A673 (cell line): ENCODE data around the gene CCDC158. TPM values are rescaled to one million over a fixed set of nuclear protein-coding genes. Genes with fewer than 3 reads are reported as not detected.
"Not testable (repeated sequence)": the region's sequence is repeated elsewhere in the genome, so short reads cannot be mapped to it uniquely, and the experiment has no call there.

Source experiments
- BruUV-seq: library from RNA; stranded (reverse); fragments of 400-500 nt; replicated peaks from 2 replicates; lab custom pipeline; 2021; lab: Mats Ljungman, UMichigan
- CTCF ChIA-PET: fragments of 300-600 bp; sonication (Branson Sonifier 250); formaldehyde crosslinking; loops from one replicate; lab custom pipeline; 2022; ENCODE audit warnings: antibody characterized with exemption; lab: Charles Lee
- POLR2A ChIA-PET: fragments of 300-600 bp; sonication (Branson Sonifier 250); formaldehyde crosslinking; loops from one replicate; lab custom pipeline; 2022; ENCODE audit warnings: antibody characterized with exemption; ENCODE audit not compliant: low non-redundant PET; lab: Charles Lee
- DNase-seq: peaks from one replicate; pipeline ENCODE4 v3.0.0-alpha.2; 2015; ENCODE audit warnings: low spot score
- H3K27ac ChIP-seq: fragments of 200-600 bp; sonication (generic); 2 replicates; pipeline ENCODE4 v1.5.1; 2016; ENCODE audit warnings: mixed run types, low read depth, mild to moderate bottlenecking, mixed read lengths, antibody characterized with exemption, low read length; ENCODE audit not compliant: poor library complexity, severe bottlenecking
- H3K27me3 ChIP-seq: fragments of 200-600 bp; sonication (generic); replicated peaks from 2 replicates; pipeline ENCODE4 v1.6.1; 2017; ENCODE audit warnings: mixed run types, low read depth, mild to moderate bottlenecking, mixed read lengths, antibody characterized with exemption, low read length; ENCODE audit not compliant: insufficient read depth, poor library complexity
- H3K36me3 ChIP-seq: fragments of 200-600 bp; sonication (generic); 2 replicates; pipeline ENCODE4 v1.6.1; 2016; ENCODE audit warnings: mixed run types, mild to moderate bottlenecking, mixed read lengths, antibody characterized with exemption, low read length; ENCODE audit not compliant: insufficient read depth, poor library complexity, severe bottlenecking
- H3K4me1 ChIP-seq: fragments of 200-600 bp; sonication (generic); 2 replicates; pipeline ENCODE4 v1.6.1; 2017; ENCODE audit warnings: mixed run types, mild to moderate bottlenecking, mixed read lengths, antibody characterized with exemption, low read length; ENCODE audit not compliant: insufficient read depth, poor library complexity, severe bottlenecking
- H3K4me3 ChIP-seq: fragments of 200-600 bp; sonication (generic); 2 replicates; pipeline ENCODE4 v1.5.1; 2016; ENCODE audit warnings: low read depth, mixed run types, mild to moderate bottlenecking, mixed read lengths, low read length; ENCODE audit not compliant: poor library complexity, severe bottlenecking
- H3K9me3 ChIP-seq: fragments of 200-600 bp; sonication (generic); 2 replicates; pipeline ENCODE4 v1.6.1; 2016; ENCODE audit warnings: mixed run types, low read depth, mild to moderate bottlenecking, mixed read lengths, antibody characterized with exemption, low read length; ENCODE audit not compliant: poor library complexity, severe bottlenecking
- EZH2 ChIP-seq: fragments of 200-600 bp; sonication (generic); IDR thresholded peaks from 2 replicates; pipeline ENCODE4 v1.6.1; 2017; ENCODE audit warnings: borderline replicate concordance, low read depth, mild to moderate bottlenecking, mixed read lengths, antibody characterized with exemption, low read length; ENCODE audit not compliant: poor library complexity, severe bottlenecking
- intact Hi-C: fragments of 100-400 bp; cut with micrococcal nuclease; formaldehyde crosslinking; loops from one replicate; pipeline ENCODE4 v1.10.0; 2022; ENCODE audit not compliant: unreplicated experiment
- total RNA-seq: library from RNA; stranded (reverse); gene quantifications from 2 replicates; pipeline ENCODE4 v1.2.3, GENCODE V29; 2021
- TF ChIP-seq, protein P1 (sequence below): fragments of 300-800, 200-600 bp; sonication (generic); conservative IDR thresholded peaks from 2 replicates; pipeline ENCODE4 v1.5.1; 2017; ENCODE audit warnings: low read depth, mild to moderate bottlenecking, antibody characterized with exemption, low read length, moderate library complexity, mixed read lengths

The CCDC158 gene
- total RNA-seq, 1 experiment from 2014 or later = not detected

DNA sequence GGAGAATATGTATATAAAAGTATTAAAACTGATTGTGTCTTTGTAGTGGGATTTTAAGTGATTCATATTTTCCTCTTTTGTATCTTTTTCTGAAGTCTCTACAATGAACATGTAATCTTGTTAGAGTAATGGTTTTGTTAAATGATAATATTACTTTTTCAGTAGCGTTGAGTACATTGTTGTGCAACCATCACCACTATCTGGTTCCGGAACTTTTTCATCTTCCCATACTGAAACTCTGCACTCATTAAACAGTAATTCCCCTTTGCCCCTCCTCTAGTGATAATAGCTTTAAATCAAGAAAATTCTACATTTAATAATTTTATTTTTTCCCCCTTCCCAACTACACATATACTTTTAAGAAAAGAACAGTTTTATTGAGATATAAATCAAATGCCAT lies 37.4 kb upstream of the CCDC158 start:
- H3K9me3 ChIP-seq = peaks cover 1% of the 10 kb centered on the region
- no peaks in the 10 kb centered on the region for H3K36me3 ChIP-seq
- no TSS peak for BruUV-seq
- no peak overlapping the region for H3K4me3 ChIP-seq
- intact Hi-C loops = no loop called here
- no peak for DNase-seq
- peak overlapping the region; percentile 77 for H3K27ac ChIP-seq
- H3K27me3 ChIP-seq = no peaks in the 10 kb centered on the region
- peaks cover 15% of the 10 kb centered on the region for H3K4me1 ChIP-seq
- POLR2A ChIA-PET = interaction anchor here (0.6 kb wide), 1 partner anchor 528 kb away, joined by 3 read pairs; no protein-coding TSS in a partner anchor
- TF ChIP-seq, protein P1, sequence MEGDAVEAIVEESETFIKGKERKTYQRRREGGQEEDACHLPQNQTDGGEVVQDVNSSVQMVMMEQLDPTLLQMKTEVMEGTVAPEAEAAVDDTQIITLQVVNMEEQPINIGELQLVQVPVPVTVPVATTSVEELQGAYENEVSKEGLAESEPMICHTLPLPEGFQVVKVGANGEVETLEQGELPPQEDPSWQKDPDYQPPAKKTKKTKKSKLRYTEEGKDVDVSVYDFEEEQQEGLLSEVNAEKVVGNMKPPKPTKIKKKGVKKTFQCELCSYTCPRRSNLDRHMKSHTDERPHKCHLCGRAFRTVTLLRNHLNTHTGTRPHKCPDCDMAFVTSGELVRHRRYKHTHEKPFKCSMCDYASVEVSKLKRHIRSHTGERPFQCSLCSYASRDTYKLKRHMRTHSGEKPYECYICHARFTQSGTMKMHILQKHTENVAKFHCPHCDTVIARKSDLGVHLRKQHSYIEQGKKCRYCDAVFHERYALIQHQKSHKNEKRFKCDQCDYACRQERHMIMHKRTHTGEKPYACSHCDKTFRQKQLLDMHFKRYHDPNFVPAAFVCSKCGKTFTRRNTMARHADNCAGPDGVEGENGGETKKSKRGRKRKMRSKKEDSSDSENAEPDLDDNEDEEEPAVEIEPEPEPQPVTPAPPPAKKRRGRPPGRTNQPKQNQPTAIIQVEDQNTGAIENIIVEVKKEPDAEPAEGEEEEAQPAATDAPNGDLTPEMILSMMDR = no peak
- TF ChIP-seq EZH2 = no peak
- CTCF ChIA-PET = no interaction called here

DNA sequence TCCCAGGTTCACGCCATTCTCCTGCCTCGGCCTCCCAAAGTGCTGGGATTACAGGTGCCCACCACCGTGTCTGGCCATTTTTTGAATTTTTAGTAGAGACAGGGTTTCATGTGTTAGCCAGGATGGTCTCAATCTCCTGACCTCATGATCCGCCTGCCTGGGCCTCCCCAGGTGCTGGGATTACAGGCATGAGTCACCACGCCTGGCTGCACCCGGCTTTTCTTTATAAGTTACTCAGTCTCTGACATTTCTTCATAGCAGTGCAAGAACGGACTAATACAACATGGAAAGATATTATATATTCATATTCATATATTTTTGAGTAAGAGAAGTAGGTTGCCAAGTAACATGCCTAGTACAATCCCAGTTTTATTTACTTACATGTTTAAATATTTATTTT lies 36.9 kb upstream of the CCDC158 start:
- POLR2A ChIA-PET = no interaction called here
- no TSS peak for BruUV-seq
- TF ChIP-seq, protein P1 = no peak
- no peak for TF ChIP-seq EZH2

GRCh38 chr4:76454073-76454472 lies 33.1 kb upstream of the CCDC158 start:
- POLR2A ChIA-PET, CTCF ChIA-PET, H3K36me3 ChIP-seq, BruUV-seq, H3K27ac ChIP-seq, DNase-seq, H3K4me3 ChIP-seq, H3K27me3 ChIP-seq, H3K9me3 ChIP-seq, intact Hi-C loops: not testable (repeated sequence)
- peaks cover 14% of the 10 kb centered on the region for H3K4me1 ChIP-seq

More for the DNA sequence above, 36.9 kb upstream of the CCDC158 start:
- CTCF ChIA-PET = interaction anchor here (0.7 kb wide), 1 partner anchor 27 kb away, joined by 3 read pairs; no protein-coding TSS in a partner anchor
- Histone ChIP-seq H3K27ac (no peak overlapping the region), H3K27me3 (no peaks in the 10 kb centered on the region), H3K36me3 (no peaks in the 10 kb centered on the region), H3K9me3 (no peaks in the 10 kb centered on the region), H3K4me1 (peaks cover 15% of the 10 kb centered on the region), H3K4me3 (no peak overlapping the region)
- DNase-seq = no peak
- intact Hi-C loops = no loop called here

DNA sequence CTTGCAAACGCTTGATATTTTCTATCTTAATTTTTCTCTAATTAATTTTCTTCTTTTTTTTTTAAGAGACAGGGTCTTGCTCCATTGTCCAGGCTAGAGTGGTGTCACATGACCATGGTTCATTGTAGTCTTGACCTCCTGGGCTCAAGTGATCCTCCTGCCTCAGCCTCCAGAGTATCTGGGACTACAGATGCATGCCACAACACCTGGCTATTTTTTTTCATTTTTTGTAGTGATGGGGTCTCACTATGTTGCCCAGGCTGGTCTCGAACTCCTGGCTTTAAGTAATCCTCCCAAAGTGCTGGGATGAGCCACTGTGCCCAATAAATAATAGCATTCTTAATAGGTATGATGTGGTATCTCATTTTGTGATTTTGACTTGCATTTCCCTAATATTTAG lies 32.3 kb upstream of the CCDC158 start:
- no TSS peak for BruUV-seq
- POLR2A ChIA-PET = no interaction called here
- no peak for TF ChIP-seq EZH2

More for the DNA sequence above, 32.3 kb upstream of the CCDC158 start:
- H3K36me3 ChIP-seq = no peaks in the 10 kb centered on the region
- intact Hi-C loops = no loop called here
- H3K27ac ChIP-seq = no peak overlapping the region
- peaks cover 9% of the 10 kb centered on the region for H3K4me1 ChIP-seq
- CTCF ChIA-PET = no interaction called here
- no peaks in the 10 kb centered on the region for H3K27me3 ChIP-seq
- no peak overlapping the region for H3K4me3 ChIP-seq
- DNase-seq = no peak
- no peaks in the 10 kb centered on the region for H3K9me3 ChIP-seq
